Measurements from ENCODE around the gene SLX9.

- no peak for TF ChIP-seq EZH2 (IDR thresholded peaks at IDR 0.05; ENCODE audit: borderline replicate concordance, low read length)
- no peak for TF ChIP-seq CTCF (IDR thresholded peaks at IDR 0.05; ENCODE audit: low read length)
Measured at GRCh38 chr21:44990921-44991320, 51.1 kb downstream of the SLX9 start.
